Measurements from ENCODE around the gene GPR107.

Gene GPR107

GRCh38 chr9:130028493-130029222, 25.0 kb upstream of the GPR107 start:
- no peak for DNase-seq

- DNase-seq: no peak
Measured at GRCh38 chr9:130029223-130029973, 24.3 kb upstream of the GPR107 start.

GRCh38 chr9:130030651-130031127, 23.0 kb upstream of the GPR107 start:
- no peak for DNase-seq

GRCh38 chr9:130034570-130034969, 19.1 kb upstream of the GPR107 start:
- DNase-seq: peak; percentile 79

GRCh38 chr9:130036099-130036498, 17.6 kb upstream of the GPR107 start:
- DNase-seq: peak; percentile 49

- DNase-seq: peak; percentile 19
Measured at GRCh38 chr9:130039528-130040147, 14.1 kb upstream of the GPR107 start.

GRCh38 chr9:130040984-130041647, 12.6 kb upstream of the GPR107 start:
- no peak for DNase-seq

GRCh38 chr9:130041648-130042405, 11.9 kb upstream of the GPR107 start:
- DNase-seq: peak; percentile 35

GRCh38 chr9:130042406-130042884, 11.3 kb upstream of the GPR107 start:
- peak; percentile 10 for DNase-seq

- peak; percentile 79 for DNase-seq
Measured at GRCh38 chr9:130042885-130043653, 10.6 kb upstream of the GPR107 start, which contains the start of gene FNBP1. Gene FNBP1, minus strand, starts transcription at chr9:130043189. Its CDS starts 214 bp downstream, at chr9:130042975.

- DNase-seq: peak; percentile 48
Measured at GRCh38 chr9:130043654-130044623, 9.8 kb upstream of the GPR107 start.

- DNase-seq: no peak
Measured at GRCh38 chr9:130045725-130046450, 7.8 kb upstream of the GPR107 start.

GRCh38 chr9:130049431-130050210, 4.1 kb upstream of the GPR107 start:
- no peak for DNase-seq

- no peak for DNase-seq
Measured at GRCh38 chr9:130050462-130050861, 3.2 kb upstream of the GPR107 start.

- no peak for DNase-seq
Measured at GRCh38 chr9:130051855-130052254, 1.9 kb upstream of the GPR107 start.

GRCh38 chr9:130053109-130053503, 600 bp upstream of the GPR107 start:
- no peak for DNase-seq

GRCh38 chr9:130054325-130054786, 650 bp downstream of the GPR107 start:
- DNase-seq: no peak

GRCh38 chr9:130054820-130055219, 1.1 kb downstream of the GPR107 start:
- no peak for DNase-seq
